GM21381 (cell line): ENCODE data around the gene CDK2.
"Not testable (repeated sequence)": the region's sequence is repeated elsewhere in the genome, so short reads cannot be mapped to it uniquely, and the experiment has no call there.

Source experiments
- ATAC-seq: cut with Tn5 transposase; IDR thresholded peaks from one replicate; pipeline ENCODE4 v1.9.1; 2021; ENCODE audit warnings: mild to moderate bottlenecking, moderate library complexity; ENCODE audit not compliant: unreplicated experiment

Gene CDK2

DNA sequence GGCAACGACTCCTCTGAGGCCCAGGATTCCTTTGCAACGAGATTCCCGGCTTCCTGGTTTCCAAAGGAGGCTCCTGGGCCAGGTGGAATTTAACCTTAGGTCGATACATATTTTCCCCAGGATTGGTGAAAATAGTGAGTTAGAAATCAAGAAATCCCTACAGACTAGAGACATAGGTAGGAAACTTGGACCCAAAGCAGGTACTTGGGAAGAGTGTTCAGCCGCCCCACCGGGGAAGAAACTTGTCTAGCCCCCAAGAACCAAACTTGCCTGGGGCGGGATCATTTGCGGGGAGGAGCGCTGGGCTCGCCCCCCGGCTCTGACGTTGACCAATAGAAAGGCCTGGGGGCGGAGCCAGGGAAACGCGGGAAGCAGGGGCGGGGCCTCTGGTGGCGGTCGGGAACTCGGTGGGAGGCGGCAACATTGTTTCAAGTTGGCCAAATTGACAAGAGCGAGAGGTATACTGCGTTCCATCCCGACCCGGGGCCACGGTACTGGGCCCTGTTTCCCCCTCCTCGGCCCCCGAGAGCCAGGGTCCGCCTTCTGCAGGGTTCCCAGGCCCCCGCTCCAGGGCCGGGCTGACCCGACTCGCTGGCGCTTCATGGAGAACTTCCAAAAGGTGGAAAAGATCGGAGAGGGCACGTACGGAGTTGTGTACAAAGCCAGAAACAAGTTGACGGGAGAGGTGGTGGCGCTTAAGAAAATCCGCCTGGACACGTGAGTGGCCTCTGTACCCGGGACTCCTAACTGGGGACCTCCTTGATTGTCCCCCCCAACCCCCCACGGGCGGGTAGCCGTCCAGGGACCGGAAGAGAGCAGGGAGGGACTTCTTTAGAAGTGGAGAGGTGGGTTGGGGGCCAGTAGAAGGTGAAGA lies at the start of gene CDK2:
CDK2 (plus strand) TSS at position 423 of the 874 bp plus-strand sequence; CDS start at position 602, 179 bp downstream.
- peak; percentile 95 for ATAC-seq

DNA sequence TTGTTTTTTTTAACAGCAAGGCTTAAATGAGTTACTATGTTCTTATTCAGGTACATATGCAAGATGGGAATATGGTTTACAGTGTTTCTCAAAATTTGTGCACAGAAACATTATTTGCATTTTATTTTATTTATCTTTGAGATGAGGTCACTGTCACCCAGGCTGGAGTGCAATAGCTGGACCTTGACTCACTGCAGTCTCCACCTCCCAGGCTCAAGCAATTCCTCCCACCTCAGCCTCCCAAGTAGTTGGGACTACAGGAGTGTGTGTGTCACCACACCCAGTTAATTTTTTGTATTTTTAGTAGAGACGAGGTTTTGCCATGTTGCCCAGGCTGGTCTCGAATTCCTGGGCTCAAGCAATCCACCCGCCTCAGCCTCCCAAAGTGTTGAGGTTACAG lies 47.6 kb upstream of the CDK2 start:
- not testable (repeated sequence) for ATAC-seq

DNA sequence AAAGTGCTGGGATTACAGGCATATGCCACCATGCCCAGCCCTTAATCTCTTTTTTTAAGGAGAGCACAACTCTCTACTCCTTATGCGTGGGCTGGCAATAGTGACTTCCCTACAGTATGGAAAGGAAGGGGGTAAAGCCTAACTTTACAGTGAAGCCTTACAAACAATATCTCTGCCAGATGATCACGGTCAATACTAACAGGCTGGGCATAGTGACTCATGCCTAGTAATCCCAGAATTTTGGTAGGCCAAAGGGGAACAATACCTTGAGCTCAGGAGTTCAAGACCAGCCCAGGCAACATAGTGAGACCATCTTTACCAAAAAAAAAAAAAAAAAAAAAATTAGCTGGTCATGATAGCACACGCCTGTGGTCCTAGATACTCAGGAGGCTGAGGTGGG lies 44.5 kb upstream of the CDK2 start:
- ATAC-seq, result no peak

DNA sequence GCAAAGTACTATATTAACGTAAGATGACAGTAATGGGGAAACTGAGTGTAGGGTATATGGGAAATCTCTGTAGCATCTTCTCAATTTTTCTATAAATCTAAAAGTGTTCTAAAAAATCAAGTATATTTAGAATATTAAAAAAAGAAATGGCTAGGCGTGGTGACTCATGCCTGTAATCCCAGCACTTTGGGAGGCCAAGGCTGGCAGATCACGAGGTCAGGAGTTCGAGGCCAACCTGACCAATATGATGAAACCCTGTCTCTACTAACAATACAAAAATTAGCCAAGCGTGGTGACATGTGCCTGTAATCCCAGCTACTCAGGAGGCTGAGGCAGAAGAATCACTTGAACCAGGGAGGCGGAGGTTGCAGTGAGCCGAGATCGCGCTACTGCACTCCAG lies 43.0 kb upstream of the CDK2 start:
- not testable (repeated sequence) for ATAC-seq

DNA sequence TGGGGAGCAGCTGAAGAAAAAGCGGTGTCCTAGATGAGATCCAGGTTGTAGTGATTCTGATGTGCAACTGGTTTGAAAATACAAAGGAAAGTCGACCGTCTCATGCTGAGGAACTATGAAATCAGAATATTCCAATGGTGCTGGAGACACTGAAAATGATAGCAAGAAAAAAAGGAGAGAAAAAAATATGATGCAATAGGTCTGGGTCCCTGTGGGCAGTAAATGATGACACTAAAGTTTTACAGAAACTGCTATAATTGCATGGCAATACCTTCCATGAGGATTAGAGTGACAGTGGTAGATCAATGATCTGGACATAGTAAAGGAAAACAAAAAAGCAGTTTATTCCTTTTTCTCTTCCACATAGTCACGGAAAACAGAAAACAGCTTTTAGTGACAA lies 41.3 kb upstream of the CDK2 start:
- ATAC-seq, result no peak

DNA sequence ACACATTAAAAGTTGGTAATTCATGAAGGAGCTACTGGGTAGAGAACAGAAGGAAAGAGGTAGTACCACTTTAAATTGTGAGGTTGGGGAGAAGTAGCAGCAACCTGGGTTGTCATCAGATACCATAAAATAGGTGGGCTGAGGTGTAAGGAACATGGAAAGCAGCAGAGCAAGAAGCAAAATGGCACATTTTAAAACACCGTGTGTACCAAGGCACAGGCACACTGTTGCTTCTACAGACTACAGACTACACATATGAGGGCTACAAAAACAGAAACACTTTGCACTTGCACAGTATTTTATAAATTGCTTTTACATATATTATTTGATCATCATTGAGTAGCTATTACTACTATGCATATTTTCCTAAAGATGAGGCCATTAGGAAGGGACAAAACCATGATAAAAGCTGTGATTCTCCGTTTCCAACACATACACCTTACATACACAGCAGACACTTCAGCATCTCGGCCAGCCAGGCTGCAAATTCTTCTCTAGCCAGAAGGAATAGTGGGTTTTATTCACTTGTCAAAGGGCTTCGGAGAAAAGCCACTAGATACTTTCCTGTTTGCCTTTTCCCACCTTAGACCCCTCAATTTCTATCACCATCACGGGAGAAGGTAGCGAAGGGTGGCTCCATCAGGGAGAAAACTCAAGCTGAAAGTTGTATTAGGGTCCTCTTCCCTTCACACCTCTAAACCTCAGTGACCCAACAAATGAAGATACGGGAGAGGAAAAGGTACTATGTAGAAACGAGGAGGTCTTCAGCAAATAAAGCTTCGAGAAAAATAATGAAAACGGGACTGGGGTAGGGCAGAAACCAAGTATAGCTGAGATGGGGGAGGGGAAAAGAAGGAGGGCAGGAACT lies 40.5 kb upstream of the CDK2 start:
- no peak for ATAC-seq

DNA sequence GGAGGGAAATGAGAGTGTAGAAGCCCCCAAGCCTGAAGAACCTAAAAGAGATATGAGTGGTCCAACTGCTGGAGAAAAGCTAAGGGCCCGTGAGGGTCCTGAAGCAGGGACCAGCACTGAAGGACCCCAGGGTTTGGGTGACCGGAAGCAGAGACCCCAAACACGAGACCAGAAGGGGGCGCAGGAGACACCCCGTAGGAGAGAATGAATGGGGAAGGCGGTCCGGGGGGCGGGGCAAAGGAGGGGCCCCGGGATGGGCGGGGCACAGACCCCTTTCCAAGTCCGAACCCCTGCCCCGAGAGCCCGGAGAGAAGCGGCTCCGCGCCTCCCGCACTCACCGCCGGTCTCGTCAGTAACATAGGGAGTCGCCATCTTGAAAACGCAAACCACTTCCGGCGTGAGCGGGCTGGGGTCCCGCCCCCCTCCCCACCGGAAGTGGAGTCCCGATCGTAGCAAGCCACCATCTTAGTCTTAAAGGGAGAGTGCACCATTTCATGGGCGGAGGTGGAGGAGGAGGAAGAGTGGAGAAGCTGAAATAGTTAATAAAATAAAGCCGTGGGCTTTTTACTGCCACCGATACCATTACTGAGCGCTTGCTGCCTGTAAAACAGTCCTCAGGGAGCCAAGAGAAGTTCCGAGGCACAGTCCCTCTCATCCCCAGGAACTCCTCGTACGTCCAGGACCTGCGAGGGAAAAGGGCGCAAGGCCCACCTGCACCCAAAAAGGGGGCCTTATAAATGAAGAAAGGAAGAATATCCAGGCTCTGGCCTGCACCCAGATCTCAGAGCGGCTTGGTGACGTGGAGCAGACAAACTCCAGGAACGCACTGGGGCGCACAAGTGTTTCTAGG lies 39.7 kb upstream of the CDK2 start:
- ATAC-seq, result peak; percentile 37

DNA sequence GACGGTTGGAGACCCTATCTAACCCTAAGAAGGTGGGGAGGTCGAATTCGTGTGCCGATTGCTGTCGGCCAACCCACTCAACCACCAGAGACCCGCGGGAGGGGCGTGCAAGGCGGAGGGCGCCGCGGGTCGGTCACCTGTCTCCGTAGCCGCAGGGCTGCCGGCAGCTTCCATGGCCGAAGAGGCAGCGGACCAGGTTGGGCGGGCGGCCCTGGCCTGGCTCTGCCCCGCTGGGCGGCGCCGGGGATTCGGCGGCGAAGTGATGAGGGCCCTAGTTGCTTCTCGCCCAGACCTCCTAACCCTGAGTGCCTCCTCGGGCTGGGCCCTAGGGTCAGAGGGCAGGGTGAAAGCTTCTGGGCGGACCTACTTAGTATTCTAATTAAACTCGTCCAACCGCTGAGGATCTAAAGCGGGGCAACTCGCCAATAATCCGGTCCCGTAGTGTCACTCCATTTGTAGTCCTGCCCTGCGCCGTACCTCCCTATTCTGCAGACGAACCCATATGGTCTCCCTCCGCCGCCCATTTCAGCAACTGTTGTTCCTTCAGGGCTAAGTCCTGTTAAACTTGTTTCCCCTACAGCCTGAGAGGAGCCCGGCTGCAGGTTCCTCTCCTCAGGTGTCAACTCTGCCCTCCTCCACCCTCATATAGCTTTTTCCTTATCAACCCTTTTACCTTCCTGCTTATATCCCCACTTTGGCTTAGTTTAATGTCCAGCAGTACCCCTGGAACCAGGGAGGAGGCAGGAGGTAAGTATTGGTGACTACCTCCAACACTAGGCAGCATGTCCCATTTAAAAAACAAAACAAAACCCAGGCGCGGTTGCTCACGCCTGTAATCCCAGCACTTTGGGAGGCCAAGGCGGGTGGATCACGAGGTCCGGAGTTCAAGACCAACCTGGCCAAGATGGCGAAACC lies 38.8 kb upstream of the CDK2 start, which contains the start of gene PYM1:
PYM1 (minus strand) TSS at position 307 of the 915 bp plus-strand sequence; CDS start at position 174, 133 bp downstream.
- ATAC-seq, result peak; percentile 36

DNA sequence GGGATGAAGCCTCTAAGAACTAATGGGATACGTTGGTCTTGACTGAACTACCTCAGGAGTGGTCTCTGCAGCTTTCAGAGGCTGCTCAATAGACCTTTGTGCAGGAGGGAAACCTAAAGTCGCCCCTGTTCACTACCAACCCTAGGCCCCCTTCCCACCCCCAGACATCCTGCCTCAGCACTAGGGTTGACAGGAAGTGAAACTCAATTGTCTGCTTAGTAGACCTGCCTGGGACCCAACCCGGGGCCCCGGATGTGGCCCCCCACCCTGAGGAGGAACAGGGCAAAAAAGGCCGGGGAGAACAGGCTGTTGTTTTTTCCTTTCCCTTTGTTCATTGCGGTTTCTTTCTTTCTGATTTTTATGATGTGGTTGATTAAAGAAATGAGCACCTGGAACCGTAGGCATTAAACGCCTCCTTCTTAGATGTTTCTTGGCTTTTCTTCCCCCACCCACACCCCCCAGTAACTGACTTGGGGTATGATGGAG lies 37.3 kb upstream of the CDK2 start:
- peak; percentile 42 for ATAC-seq

DNA sequence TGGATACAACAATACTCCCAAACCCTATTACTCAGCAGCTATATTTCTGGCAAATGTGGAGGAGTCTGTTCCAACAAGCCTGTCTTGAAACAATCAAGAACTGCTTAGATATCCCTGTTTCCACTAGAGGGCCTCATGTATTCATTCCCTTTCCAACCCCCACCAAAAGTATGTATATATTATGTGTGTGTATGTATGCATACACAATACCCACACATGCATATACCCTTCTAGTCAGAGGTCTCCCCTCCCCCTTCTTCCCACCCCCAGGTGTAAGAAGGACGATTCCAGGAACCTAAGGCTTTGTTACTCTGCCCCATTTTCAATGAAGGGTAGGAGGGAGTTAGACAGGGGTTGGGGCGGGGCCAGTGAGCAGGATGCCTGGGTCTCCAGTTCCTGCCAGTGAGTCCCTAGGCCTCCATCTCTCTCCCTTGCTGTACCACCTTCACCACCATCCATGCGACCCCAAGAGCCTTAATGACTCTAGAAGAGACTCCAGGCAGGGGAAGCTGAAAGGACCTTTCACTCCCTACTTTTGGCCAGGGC lies 35.8 kb upstream of the CDK2 start, which contains the start of gene DGKA:
DGKA (plus strand) TSS at position 392 of the 546 bp plus-strand sequence. CDS start 5,342 bp downstream, outside the sequence.
- ATAC-seq, result no peak

DNA sequence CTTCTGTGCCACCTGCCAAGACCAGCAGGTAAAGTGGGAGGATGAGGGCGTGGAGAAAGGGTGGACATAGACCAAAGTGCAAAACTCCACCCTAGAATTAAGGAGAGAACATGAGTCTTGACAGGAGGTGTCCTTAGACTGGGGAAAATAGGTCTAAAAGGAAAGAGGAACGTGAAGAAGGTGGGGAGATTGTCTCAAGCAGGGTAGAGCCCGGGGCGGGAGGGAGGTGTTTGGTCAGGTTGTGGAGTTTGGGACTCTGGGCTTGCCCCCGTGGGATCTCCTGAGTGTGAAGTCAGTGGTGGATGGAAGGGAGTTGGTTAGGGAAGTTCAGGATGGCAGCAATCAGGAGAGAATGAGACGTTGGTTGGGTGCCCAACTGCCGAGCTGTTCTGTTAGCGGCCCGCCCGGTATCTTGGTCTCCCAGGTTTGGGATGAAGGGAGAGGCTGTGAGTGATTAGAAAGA lies 35.3 kb upstream of the CDK2 start:
- ATAC-seq, result no peak

DNA sequence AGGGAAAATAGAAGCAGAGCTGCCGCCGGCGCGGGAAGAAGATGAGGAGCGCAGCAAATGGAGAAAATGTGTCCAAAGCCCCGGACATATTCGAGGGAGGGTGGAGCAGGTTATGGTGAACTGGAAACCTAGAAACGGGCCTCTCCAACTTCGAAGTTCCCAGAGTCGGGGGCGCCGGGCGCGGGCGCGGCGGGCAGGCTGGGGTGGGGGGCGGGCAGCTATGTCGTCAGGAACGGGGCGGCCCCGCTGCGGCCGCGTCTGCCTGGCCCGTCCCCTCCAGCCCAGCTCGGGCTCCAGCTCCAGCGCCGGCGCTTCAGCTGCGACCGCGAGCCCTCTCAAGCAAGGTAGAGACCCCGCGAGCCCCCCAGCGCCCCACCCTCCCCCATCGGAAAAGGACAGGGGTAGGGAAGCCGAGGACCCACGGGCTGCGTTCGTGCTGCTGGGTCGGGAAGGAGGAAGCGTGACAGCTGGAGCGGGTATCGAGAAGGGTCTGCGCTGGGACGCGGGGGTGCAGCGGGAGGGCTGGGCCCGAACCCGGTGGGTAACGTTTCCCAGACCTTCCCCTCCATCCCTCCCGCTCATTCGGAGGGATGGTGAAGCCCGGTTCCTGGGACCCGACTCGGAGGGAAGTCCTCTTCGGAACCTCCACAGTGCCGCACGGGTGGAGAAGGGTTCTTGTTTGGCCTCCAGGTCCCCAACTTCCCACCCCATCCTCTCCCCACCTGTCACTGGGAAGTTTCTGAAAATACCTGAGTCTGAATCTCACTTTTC lies 34.7 kb upstream of the CDK2 start:
- no peak for ATAC-seq

DNA sequence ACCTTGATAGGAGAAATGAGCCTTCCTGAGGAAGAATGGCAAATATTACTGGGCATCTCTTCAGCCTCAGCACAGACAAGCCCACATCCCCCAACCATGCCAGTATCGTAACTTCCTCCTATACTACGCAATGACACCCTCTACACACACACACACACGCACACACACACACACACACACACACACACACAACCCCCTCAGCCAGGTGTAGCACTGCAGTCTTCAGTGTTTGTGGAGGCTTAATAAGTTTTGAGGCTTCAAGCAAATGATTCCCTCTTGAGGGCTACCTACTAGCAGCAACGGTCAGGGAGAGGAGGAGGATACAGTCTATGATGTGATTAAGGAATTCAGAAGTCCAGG lies 34.1 kb upstream of the CDK2 start:
- ATAC-seq, result no peak

DNA sequence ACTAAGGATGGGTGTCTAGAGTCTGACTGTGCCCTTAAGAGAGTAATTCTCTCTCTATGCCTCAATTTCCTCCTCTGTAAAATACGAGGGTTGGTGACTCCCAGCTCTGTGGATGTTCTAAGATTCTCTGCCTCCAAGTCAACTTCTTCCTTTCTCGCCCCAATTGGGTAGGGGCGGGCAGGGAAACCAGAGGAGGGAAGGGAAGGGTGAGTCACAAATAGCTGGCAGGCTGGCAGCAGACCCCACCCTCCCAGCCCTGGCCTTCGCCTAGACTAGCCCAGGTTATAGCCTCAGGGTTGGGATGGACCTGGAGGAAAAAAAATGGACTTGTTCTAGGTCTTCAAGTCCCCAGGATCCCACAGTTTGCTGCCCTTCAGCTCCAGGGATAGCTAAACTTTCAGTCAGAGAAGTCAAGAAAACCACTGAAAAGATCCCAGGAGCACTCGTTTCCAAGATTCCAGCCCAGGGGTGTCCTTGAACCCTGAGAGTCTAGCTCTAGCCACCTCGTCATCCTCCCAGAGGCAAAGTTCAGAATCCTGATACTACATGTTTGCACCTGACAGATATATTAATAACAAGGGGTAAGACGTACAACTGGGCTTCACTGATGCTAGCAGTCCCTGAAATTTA lies 33.3 kb upstream of the CDK2 start:
- no peak for ATAC-seq

DNA sequence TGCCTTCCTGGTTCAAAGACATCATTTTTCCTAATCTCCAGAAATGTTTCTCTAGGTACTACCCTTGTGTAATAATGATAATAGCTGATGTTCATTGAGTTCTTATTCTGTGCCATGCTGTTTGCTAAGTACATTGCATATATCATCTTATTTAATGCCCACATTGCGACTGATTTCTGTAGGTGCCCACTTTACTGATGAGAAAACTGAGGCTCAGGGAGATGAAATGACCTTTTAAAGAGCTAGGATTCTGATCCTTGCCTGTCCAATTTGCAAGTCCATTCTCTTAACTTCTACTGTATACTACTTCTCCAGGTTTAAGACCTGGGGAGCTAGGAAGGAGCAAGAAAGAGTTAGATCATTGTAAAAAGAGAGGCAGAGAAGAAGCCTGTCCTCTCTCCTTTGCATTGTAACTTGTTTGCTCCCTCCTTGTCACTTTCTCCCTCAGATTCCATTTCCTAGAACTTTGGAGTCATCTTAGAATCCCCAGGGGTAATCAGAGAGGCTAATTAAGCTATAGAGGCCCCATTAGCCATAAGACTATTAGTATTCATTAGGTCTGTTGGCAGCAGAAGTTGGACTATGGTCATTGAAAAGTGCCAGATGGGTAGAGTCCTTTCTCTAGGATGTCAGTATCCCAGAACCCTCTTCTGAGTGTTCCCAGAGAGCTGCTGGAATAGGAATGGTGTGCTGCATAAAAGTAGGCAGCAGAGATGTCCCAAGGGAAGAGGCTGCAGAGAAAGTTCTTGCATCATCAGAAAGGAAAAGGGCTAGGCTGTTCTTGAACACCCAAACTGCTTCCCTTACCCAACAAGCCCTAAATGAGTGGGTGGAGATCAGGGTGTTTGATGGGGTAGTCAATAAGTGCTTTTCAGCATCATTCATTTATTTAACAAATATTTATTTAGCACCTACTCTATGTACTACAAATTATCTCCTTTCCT lies 32.6 kb upstream of the CDK2 start:
- ATAC-seq, result no peak

DNA sequence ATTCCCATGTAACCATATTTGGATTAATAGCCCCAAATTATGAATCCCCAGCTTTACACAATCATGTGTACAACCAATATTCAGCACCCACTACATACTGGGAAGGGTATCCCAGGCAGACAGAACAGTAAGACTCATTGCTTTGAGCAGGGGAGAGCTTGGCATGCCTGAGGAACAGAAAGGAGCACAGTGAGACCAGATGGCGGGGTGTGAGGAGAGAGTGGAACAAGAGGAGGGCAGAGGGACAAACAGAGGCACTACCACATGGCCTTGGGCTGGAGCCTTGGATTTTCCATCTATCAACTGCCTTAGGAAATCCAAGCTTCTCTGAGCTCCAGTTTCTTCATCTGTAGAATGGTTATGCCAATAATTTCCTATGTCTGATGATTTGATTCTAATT lies 31.9 kb upstream of the CDK2 start:
- no peak for ATAC-seq

DNA sequence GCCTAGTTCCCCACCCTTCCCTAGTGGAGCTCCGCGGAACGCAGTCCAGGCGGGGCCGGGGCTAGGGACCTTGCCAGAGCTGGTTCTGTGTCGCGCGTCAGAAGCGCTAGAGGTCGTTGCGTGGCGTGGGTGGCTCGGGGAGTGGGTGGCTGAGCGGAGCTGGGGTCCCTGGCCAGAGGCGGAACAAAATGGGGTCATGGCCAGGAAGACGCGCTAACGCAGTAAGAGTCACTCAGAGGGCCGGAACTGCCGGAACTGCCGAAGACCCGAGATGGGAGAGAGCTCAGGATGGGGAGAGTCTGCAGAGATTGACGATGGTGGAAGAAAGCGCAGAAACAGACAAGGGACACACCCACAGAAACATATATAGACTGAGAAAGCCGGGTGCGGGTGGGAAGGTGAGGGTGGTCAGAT lies 30.9 kb upstream of the CDK2 start:
- no peak for ATAC-seq
